HepG2 (cell line): ENCODE data around the gene ELP4.

Experiments used
- CEBPZ ChIP-seq: IDR thresholded peaks from 2 replicates; pipeline ENCODE4 v1.6.1; 2012; ENCODE audit warnings: low read length, improper control_type of control experiment
- EHMT2 ChIP-seq: fragments of 200-600 bp; sonication (generic); IDR thresholded peaks from 2 replicates; pipeline ENCODE4 v1.7.0; 2017; ENCODE audit warnings: antibody characterized with exemption, low read depth, low read length, borderline replicate concordance
- FOXM1 ChIP-seq: sonication (generic); formaldehyde crosslinking; IDR thresholded peaks from 2 replicates; pipeline ENCODE4 v1.5.0; 2020; ENCODE audit warnings: missing genetic modification reagents
- MLX ChIP-seq: IDR thresholded peaks from 2 replicates; pipeline ENCODE4 v1.6.1; 2016
- NFIC ChIP-seq: IDR thresholded peaks from 2 replicates; pipeline ENCODE4 v1.6.1; 2012; ENCODE audit warnings: mild to moderate bottlenecking, low read length, inconsistent platforms
- NFYB ChIP-seq: sonication (generic); formaldehyde crosslinking; IDR thresholded peaks from 2 replicates; pipeline ENCODE4 v1.4.0; 2020; ENCODE audit warnings: missing genetic modification reagents
- NFYC ChIP-seq: IDR thresholded peaks from 2 replicates; pipeline ENCODE4 v1.6.1; 2016; ENCODE audit warnings: missing genetic modification reagents, missing compliant biosample characterization
- ZC3H13 ChIP-seq: sonication (generic); formaldehyde crosslinking; IDR thresholded peaks from 2 replicates; pipeline ENCODE4 v1.8.1; 2023; ENCODE audit warnings: mild to moderate bottlenecking, missing genetic modification reagents, moderate library complexity
- ZNF253 ChIP-seq: sonication (generic); formaldehyde crosslinking; IDR thresholded peaks from 2 replicates; pipeline ENCODE4 v1.8.0; 2022; ENCODE audit warnings: mild to moderate bottlenecking, missing genetic modification reagents, borderline replicate concordance
- ZNF329 ChIP-seq: sonication (generic); formaldehyde crosslinking; IDR thresholded peaks from 2 replicates; pipeline ENCODE4 v1.9.0; 2021; ENCODE audit warnings: low read depth, mild to moderate bottlenecking, missing genetic modification reagents

DNA sequence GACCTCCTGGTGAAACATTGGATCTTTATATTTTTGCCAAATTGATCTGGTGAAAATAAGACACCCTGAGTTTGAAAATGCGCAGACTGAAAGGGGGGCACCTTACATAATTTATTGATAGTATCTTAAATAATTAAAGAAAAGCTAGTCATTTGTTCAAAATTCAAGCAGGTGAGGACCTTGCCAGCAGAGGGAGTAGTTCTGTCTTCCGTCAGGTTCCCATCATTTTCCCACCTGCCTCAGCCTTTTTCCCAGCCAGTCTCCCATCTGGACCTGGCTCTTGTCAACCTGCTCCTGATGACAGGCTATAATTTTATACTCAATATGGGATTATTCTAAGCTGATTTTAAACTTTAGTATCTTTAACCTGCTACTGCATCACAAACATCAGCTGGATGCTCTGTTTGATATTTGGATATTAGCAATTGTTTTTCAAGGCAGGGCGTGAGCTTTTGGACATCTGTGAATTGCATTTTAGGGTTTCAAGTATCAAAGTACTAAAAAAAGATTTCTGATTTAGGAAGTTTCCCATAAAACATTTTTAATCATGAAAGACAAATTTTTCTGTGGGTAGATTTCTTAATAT lies 132.0 kb downstream of the ELP4 start:
- TF ChIP-seq CEBPZ (no peak), ZC3H13 (no peak), NFIC (no peak), FOXM1 (CRISPR knock-in tag) (no peak), ZNF253 (no peak), EHMT2 (no peak), MLX (CRISPR knock-in tag) (no peak), ZNF329 (no peak), NFYC (CRISPR knock-in tag) (no peak), NFYB (no peak)
